Loucy (cell line): ENCODE measurements around the gene RELA.

ENCODE experiments used
- H2AFZ ChIP-seq: fragments of 200-600 bp; sonication (generic); 2 replicates; pipeline ENCODE4 v1.6.0; 2016; ENCODE audit warnings: antibody characterized with exemption, mild to moderate bottlenecking, low read length, moderate library complexity
- H3F3A ChIP-seq: fragments of 200-600 bp; 2 replicates; pipeline ENCODE4 v1.6.0; 2016; ENCODE audit warnings: antibody characterized with exemption, low read depth, mild to moderate bottlenecking
- H3K27me3 ChIP-seq: fragments of 200-600 bp; sonication (generic); 2 replicates; pipeline ENCODE4 v1.6.1; 2014; ENCODE audit warnings: low read length, mild to moderate bottlenecking; ENCODE audit not compliant: insufficient read depth, poor library complexity, severe bottlenecking
- H3K36me3 ChIP-seq: fragments of 200-600 bp; sonication (generic); 2 replicates; pipeline ENCODE4 v1.6.1; 2016; ENCODE audit warnings: low read length; ENCODE audit not compliant: insufficient read depth
- H3K4me1 ChIP-seq: fragments of 200-600 bp; sonication (generic); 2 replicates; pipeline ENCODE4 v1.5.1; 2014; ENCODE audit warnings: low read length, mild to moderate bottlenecking; ENCODE audit not compliant: insufficient read depth, poor library complexity, severe bottlenecking
- H3K4me2 ChIP-seq: fragments of 200-600 bp; sonication (generic); 2 replicates; pipeline ENCODE4 v1.6.0; 2014; ENCODE audit warnings: antibody characterized with exemption, low read length, low read depth, mild to moderate bottlenecking; ENCODE audit not compliant: poor library complexity, severe bottlenecking
- H3K4me3 ChIP-seq: fragments of 200-600 bp; sonication (generic); 2 replicates; pipeline ENCODE4 v1.5.1; 2014; ENCODE audit warnings: low read length, mild to moderate bottlenecking, mixed read lengths; ENCODE audit not compliant: poor library complexity, severe bottlenecking
- H3K79me2 ChIP-seq: fragments of 200-600 bp; sonication (generic); 2 replicates; pipeline ENCODE4 v1.6.1; 2014; ENCODE audit warnings: low read length; ENCODE audit not compliant: insufficient read depth
- H3K9ac ChIP-seq: fragments of 200-600 bp; sonication (generic); 2 replicates; pipeline ENCODE4 v1.6.0; 2014; ENCODE audit warnings: mild to moderate bottlenecking, low read depth, low read length, moderate library complexity; ENCODE audit not compliant: poor library complexity, severe bottlenecking
- H3K9me2 ChIP-seq: fragments of 200-600 bp; sonication (generic); replicated peaks from 2 replicates; pipeline ENCODE4 v1.6.1; 2016; ENCODE audit warnings: low read depth, low read length, mixed read lengths
- H3K9me3 ChIP-seq: fragments of 200-600 bp; sonication (generic); 2 replicates; pipeline ENCODE4 v1.6.1; 2014; ENCODE audit warnings: mild to moderate bottlenecking, antibody characterized with exemption, low read length, low read depth; ENCODE audit not compliant: insufficient read depth
- H4K20me1 ChIP-seq: fragments of 200-600 bp; sonication (generic); 2 replicates; pipeline ENCODE4 v1.6.0; 2014; ENCODE audit warnings: antibody characterized with exemption, low read length, mild to moderate bottlenecking; ENCODE audit not compliant: insufficient read depth, poor library complexity, severe bottlenecking
- CTCF ChIP-seq: fragments of 200-600 bp; sonication (generic); conservative IDR thresholded peaks from 2 replicates; pipeline ENCODE4 v1.5.1; 2014; ENCODE audit warnings: mild to moderate bottlenecking, antibody characterized with exemption, low read length
- EZH2phosphoT487 ChIP-seq: fragments of 200-600 bp; IDR thresholded peaks from 2 replicates; pipeline ENCODE4 v1.6.1; 2018; ENCODE audit warnings: antibody characterized with exemption, mild to moderate bottlenecking, moderate library complexity, borderline replicate concordance

RELA gene

GRCh38 chr11:65629579-65629978, 33.1 kb downstream of the RELA start:
- Histone ChIP-seq H4K20me1 (no peaks in the 10 kb centered on the region), H2AFZ (no peak overlapping the region), H3K9ac (no peak overlapping the region), H3K9me2 (no peaks in the 10 kb centered on the region), H3K36me3 (peaks cover 48% of the 10 kb centered on the region; the same call in 1 of the 2 replicates), H3K4me3 (no peak overlapping the region), H3K4me2 (no peak overlapping the region), H3K27me3 (no peaks in the 10 kb centered on the region), H3K9me3 (no peaks in the 10 kb centered on the region), H3K4me1 (peaks cover 8% of the 10 kb centered on the region), H3K79me2 (no peaks in the 10 kb centered on the region), H3F3A (no peaks in the 10 kb centered on the region)
- TF ChIP-seq CTCF (no peak), EZH2phosphoT487 (no peak)

- no peak overlapping the region for H3K4me3 ChIP-seq
- H3F3A ChIP-seq = no peaks in the 10 kb centered on the region
- H3K9ac ChIP-seq = no peak overlapping the region
- H3K9me3 ChIP-seq = no peaks in the 10 kb centered on the region
- H3K4me1 ChIP-seq = no peaks in the 10 kb centered on the region
- TF ChIP-seq CTCF (no peak), EZH2phosphoT487 (no peak)
- no peaks in the 10 kb centered on the region for H3K27me3 ChIP-seq
- H3K9me2 ChIP-seq = no peaks in the 10 kb centered on the region
- H3K79me2 ChIP-seq = no peaks in the 10 kb centered on the region
- no peaks in the 10 kb centered on the region for H4K20me1 ChIP-seq
- H3K4me2 ChIP-seq = no peak overlapping the region
- H3K36me3 ChIP-seq = peaks cover 56% of the 10 kb centered on the region; the same call in 1 of the 2 replicates
- H2AFZ ChIP-seq = no peak overlapping the region
Observed at GRCh38 chr11:65627202-65627601, 35.5 kb downstream of the RELA start.

- peaks cover 56% of the 10 kb centered on the region; the same call in 1 of the 2 replicates for H3K36me3 ChIP-seq
Observed at GRCh38 chr11:65625628-65626342, 36.9 kb downstream of the RELA start.

More at GRCh38 chr11:65625628-65626342, 36.9 kb downstream of the RELA start:
- Histone ChIP-seq H2AFZ (no peak overlapping the region), H3K4me3 (no peak overlapping the region), H3K27me3 (no peaks in the 10 kb centered on the region), H3K4me1 (no peaks in the 10 kb centered on the region), H3K9me2 (no peaks in the 10 kb centered on the region), H4K20me1 (no peaks in the 10 kb centered on the region), H3K9ac (no peak overlapping the region), H3K79me2 (peaks cover 2% of the 10 kb centered on the region; the same call in 1 of the 2 replicates), H3F3A (no peaks in the 10 kb centered on the region), H3K4me2 (no peak overlapping the region), H3K9me3 (no peaks in the 10 kb centered on the region)
- TF ChIP-seq EZH2phosphoT487 = no peak
- TF ChIP-seq CTCF = peak; percentile 62
